ENCODE results near the gene C10orf71. TPM values are rescaled to one million over a fixed set of nuclear protein-coding genes. Genes with fewer than 3 reads are reported as not detected.

The C10orf71 gene
- polyA plus RNA-seq, 3 donors, result under 0.01 to 0.05 (median 0.01) TPM

GRCh38 chr10:49348593-49348992, 49.6 kb downstream of the C10orf71 start:
- no peak overlapping the region for H3K27ac ChIP-seq (ENCODE audit: low read depth, low read length)
- 43 to 82% (median 75%) methylated on average over 2 of the region's 2 CpGs for WGBS, 3 donors

DNA sequence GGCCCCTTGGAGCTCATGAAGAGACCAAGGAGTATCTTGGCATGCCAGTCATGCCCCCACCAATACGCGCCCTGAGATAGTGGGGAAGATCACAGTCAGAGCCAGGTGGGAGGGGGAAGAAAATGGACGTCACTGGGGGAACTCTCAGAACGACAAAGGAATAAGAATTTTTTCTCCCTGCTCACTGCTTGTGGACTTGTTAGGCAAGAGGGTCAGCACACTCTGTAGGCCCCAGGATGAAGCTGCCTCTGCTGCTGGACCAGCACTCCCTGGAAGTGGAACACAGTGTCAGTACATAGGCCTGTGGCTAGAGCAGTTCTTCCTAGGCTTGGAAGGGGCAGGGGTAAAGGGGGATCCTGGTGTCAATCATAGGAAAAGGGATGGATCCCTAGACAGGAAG, 50.4 kb downstream of the C10orf71 start:
- H3K27ac ChIP-seq (ENCODE audit: low read depth, low read length), result no peak overlapping the region
- 90 to 92% (median 90%) methylated on average over 4 of the region's 4 CpGs for WGBS, 3 donors

- no peak overlapping the region for H3K27ac ChIP-seq (ENCODE audit: low read depth, low read length)
These were observed 51.2 kb downstream of the C10orf71 start for GRCh38 chr10:49350138-49350537.

DNA sequence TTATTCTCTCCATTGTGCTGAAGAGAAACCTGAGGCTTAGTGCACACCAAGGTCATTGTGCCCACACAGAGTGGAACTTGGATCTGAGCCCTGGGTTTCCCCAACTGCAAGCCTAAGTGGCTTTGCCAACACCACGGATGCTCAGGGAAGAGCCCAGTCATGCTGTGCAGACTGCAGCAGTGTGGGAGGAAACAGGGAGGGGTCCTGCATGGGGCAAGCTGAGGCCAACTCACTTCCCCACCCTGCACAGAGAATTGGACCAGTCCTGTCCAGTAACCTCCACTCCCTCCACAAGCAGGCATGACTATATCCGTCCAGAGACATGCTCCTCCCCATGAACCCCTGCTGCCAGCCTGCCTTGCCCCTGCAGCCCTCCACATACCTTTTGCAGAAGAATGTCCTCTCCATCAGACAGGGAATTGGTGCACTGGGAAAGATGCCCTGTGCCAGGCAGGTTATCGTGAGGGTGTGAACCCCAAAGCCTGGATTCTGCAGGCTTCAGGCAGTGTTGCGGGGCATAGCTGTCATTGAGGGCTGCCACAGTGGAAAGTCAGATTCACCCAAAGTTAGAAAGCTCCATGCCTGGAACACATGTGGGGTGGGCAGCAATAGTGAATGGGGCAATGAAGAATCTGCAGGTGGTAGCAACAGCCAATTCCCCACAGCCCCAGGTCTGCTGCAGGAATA, 52.0 kb downstream of the C10orf71 start:
- H3K27ac ChIP-seq (ENCODE audit: low read depth, low read length), result no peak overlapping the region
- 59 to 75% (median 65%) methylated on average over 4 of the region's 4 CpGs for WGBS, 3 donors

DNA sequence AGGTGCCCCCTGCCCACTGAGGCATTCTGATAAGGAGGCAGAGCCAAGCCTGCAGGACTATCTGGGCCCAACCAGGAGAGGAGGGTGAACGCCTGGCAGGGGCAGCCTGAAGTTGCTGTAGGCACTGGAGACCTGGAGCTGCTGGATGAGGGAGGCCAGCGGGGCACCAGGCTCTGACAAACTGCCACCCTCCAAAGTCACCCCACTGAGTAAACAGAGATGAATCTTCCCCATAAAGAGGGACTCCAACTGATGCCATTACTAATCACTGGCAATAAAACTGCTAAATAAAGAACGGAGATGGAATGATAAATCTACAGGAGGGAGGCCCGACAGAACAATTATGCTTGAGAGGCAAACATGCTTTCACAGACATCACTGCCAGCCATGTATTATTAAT, 52.7 kb downstream of the C10orf71 start:
- WGBS, 3 donors, result 77 to 83% (median 77%) methylated on average over 4 of the region's 4 CpGs
- no peak overlapping the region for H3K27ac ChIP-seq (ENCODE audit: low read depth, low read length)

DNA sequence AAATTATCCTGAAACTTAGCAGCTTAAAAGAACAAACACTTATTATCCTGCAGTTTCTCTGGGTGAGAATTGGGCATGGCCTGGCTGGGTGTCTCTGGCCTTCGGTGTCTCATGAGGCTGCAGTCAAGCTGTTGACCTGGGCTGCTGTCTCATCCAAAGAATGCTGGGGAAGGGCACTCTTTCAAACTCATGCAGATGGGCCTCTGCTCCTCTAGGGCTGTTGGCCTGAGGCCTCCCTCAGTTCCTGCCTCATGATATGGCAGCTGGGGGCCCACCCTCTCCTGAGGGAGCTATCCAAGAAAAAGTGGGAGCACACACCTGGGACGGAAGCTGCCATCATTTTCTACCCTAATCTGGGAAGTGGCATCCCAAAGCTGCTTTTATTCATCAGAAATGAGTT, 53.4 kb downstream of the C10orf71 start:
- WGBS, 3 donors, result 79 to 91% (median 86%) methylated on average over 2 of the region's 2 CpGs
- H3K27ac ChIP-seq (ENCODE audit: low read depth, low read length), result no peak overlapping the region

DNA sequence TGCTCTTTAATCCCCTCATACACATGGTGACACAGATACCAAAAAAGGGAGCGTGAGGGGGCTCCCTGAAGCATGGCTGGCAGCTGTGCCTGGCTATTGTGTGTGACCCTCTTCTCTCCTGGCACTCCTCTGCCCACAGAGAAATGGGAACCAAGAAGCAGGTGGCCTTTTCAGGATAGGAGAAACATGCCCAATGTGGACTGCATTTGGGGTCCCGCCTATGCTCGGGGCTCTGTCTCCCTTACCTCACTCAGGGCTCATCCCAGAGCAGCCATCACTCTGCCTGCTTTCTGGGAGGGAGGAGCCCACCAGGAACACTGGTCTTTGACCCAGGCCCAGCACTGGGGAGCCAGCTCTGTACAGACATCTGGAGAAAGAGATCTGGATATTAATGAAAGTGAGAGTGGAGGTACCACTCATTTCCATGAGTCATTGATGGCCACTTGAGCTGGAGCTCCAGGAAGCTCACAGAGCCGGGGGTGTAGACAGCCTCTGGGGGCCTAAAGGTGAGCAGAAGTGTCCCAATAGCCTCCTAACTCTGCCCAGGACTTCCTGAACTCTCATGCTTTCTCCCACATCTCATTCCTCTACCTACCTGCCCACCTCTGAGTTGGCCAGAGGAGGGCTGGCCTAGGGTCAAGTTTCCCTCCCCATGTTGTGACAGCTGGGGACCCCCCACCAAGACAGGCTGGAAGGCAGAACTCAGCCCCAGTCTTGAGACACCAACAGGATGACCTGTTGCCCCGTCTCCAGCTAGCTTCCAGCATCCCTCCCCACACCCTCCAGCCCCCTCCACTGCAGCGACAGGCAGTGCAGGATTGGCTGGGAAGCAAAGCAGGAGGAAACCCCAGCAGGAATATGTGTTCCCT, 54.3 kb downstream of the C10orf71 start:
- H3K27ac ChIP-seq (ENCODE audit: low read depth, low read length), result no peak overlapping the region
- 69 to 78% (median 73%) methylated on average over 6 of the region's 6 CpGs for WGBS, 3 donors

DNA sequence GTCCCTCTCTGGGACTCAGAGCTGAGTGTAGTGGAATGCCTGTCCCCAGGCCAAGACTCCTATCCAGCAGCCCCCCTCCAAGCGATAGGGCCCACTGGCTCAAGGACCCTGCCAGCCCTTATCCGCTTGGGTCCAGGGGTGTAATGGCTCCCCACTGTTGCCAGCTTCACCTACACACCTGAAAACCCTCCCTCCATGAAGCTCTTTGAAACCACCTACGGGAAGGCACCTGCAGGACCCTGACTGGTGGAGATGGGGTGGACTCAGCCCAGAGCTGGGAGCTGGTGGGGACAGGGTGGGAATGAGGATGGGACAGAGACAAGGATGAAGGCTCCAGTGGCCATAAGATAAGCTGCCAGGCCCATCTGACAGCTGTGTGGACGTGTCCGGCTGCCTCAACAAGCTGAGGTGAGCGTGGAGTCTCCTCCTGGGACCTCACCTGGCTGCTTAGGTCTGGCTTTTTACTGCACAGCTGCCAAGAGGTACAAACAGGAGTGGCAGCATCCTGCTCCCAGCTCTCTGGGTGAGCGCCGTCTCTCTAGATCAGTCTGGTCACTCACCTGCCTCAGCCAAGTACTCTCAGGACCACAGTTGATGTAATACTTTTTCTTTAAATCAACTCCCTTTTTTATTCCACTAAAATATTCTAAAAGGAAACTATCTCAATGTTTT, 55.1 kb downstream of the C10orf71 start:
- no peak overlapping the region for H3K27ac ChIP-seq (ENCODE audit: low read depth, low read length)
- WGBS, 3 donors, result 85 to 93% (median 92%) methylated on average over 8 of the region's 8 CpGs

- 77 to 90% (median 86%) methylated on average over 3 of the region's 3 CpGs for WGBS, 3 donors
- H3K27ac ChIP-seq (ENCODE audit: low read depth, low read length), result no peak overlapping the region
These were observed 55.6 kb downstream of the C10orf71 start for GRCh38 chr10:49354593-49354992.

GRCh38 chr10:49355221-49355620, 56.3 kb downstream of the C10orf71 start:
- H3K27ac ChIP-seq (ENCODE audit: low read depth, low read length), result no peak overlapping the region
- WGBS, 3 donors, result 64 to 89% (median 86%) methylated on average over 3 of the region's 3 CpGs

GRCh38 chr10:49356181-49356580, 57.2 kb downstream of the C10orf71 start:
- H3K27ac ChIP-seq (ENCODE audit: low read depth, low read length), result no peak overlapping the region
- 79 to 88% (median 88%) methylated on average over 4 of the region's 4 CpGs for WGBS, 3 donors

- WGBS, 3 donors, result 82 to 85% (median 83%) methylated on average over 1 of the region's 1 CpG
- no peak overlapping the region for H3K27ac ChIP-seq (ENCODE audit: low read depth, low read length)
These were observed 58.0 kb downstream of the C10orf71 start for GRCh38 chr10:49356944-49357343.

GRCh38 chr10:49357910-49358309, 58.9 kb downstream of the C10orf71 start:
- WGBS, 3 donors, result 41 to 62% (median 56%) methylated on average over 2 of the region's 2 CpGs
- no peak overlapping the region for H3K27ac ChIP-seq (ENCODE audit: low read depth, low read length)

DNA sequence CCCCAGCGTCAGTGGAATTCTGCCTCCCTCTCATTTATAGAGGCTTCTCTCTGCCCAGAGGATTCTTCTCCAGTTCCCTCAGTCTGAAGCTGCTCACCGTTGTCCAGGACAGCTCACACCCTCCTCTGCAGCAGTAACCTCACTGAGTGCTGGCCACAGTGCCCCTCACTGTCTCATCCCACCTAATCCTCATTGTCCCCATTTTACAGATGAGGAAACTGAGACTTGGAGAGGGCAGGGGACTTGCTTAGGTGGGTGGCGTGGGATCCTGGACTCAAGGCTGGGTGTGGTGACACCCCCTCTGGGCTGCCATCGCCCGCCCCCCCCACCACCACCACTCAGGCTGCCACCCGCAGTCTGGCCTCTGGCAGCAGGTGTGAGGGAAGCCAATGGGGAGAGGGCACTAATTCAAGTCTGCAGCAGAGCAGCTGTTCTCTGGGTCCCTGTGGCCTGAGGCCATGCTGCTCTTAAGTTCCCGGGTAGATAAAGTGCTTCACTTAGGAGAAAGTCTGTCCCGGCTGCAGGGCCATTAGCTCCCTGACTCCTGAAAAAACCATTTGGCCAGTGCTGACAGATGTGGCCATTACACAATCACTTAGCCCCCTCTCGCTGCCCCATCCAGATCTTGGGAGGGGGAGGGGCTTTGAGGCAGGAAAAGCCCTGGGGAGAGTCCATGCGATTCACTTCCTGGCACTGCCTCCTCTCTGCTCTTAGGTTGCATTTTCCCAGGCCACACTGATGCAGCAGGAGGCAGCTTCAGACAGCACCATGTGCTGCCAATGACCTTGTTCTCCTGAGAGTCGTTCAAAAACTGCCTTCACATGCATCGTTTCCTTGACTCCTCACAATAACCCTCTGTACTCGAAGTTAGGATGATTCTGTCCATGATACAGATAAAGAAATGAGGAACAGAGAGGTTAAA, 60.6 kb downstream of the C10orf71 start:
- 36 to 48% (median 41%) methylated on average over 12 to 13 of the region's 13 CpGs for WGBS, 3 donors
- no peak overlapping the region for H3K27ac ChIP-seq (ENCODE audit: low read depth, low read length)

GRCh38 chr10:49360271-49361177, 61.6 kb downstream of the C10orf71 start:
- H3K27ac ChIP-seq (ENCODE audit: low read depth, low read length), result no peak overlapping the region
- 53 to 61% (median 56%) methylated on average over 14 to 15 of the region's 15 CpGs for WGBS, 3 donors

DNA sequence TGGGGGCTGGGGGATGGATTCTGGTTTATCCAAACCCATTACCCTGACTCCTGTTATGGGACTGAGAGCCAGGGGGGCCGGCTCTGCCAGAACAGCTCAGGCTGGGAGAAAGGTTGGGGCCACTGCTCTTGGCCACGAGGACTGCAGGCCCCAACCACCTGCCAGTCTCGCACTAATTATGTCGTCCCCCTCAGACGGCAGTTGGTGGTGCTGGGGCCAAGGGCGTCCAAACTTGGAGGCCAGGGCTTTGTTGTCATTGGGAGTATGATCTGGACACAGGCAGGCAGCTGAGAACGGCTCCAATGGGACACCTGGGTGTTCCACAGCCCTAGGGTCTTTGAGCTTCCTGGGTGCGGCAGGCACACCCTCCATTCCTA, 62.2 kb downstream of the C10orf71 start:
- WGBS, 3 donors, result 81 to 84% (median 82%) methylated on average over 8 of the region's 8 CpGs
- H3K27ac ChIP-seq (ENCODE audit: low read depth, low read length), result no peak overlapping the region
